GM23248 (cell line): Measurements from ENCODE around the gene PLEKHG4B. TPM values are rescaled to one million over a fixed set of nuclear protein-coding genes. Genes with fewer than 3 reads are reported as not detected.
"Not testable (repeated sequence)": the region's sequence is repeated elsewhere in the genome, so short reads cannot be mapped to it uniquely, and the experiment has no call there.

Source experiments
- DNase-seq: peaks from one replicate; pipeline ENCODE4 v3.0.0-alpha.2; 2015
- H2AFZ ChIP-seq: fragments of 200-600 bp; sonication (generic); 2 replicates; pipeline ENCODE4 v1.6.1; 2016; ENCODE audit warnings: antibody characterized with exemption
- H3F3A ChIP-seq: fragments of 200-600 bp; sonication (generic); 2 replicates; pipeline ENCODE4 v1.6.1; 2016; ENCODE audit warnings: mild to moderate bottlenecking, antibody characterized with exemption, mixed run types; ENCODE audit not compliant: insufficient read depth
- H3K27ac ChIP-seq: fragments of 200-600 bp; sonication (generic); 2 replicates; pipeline ENCODE4 v1.5.1; 2016; ENCODE audit warnings: mild to moderate bottlenecking
- H3K27me3 ChIP-seq: fragments of 200-600 bp; sonication (generic); replicated peaks from 2 replicates; pipeline ENCODE4 v1.6.1; 2016; ENCODE audit warnings: mild to moderate bottlenecking; ENCODE audit not compliant: insufficient read depth
- H3K36me3 ChIP-seq: fragments of 200-600 bp; sonication (generic); 2 replicates; pipeline ENCODE4 v1.6.1; 2016; ENCODE audit warnings: low read depth, mild to moderate bottlenecking
- H3K4me1 ChIP-seq: fragments of 200-600 bp; sonication (generic); 2 replicates; pipeline ENCODE4 v1.6.1; 2016; ENCODE audit warnings: mild to moderate bottlenecking; ENCODE audit not compliant: insufficient read depth
- H3K4me2 ChIP-seq: fragments of 200-600 bp; sonication (generic); one replicate; pipeline ENCODE4 v1.6.1; 2016; ENCODE audit warnings: mild to moderate bottlenecking; ENCODE audit not compliant: unreplicated experiment
- H3K4me3 ChIP-seq: fragments of 200-600 bp; sonication (generic); 2 replicates; pipeline ENCODE4 v1.5.1; 2016; ENCODE audit warnings: mild to moderate bottlenecking
- H3K79me2 ChIP-seq: fragments of 200-600 bp; sonication (generic); 2 replicates; pipeline ENCODE4 v1.6.1; 2016; ENCODE audit warnings: mild to moderate bottlenecking; ENCODE audit not compliant: insufficient read depth
- H3K9ac ChIP-seq: fragments of 200-600 bp; sonication (generic); 2 replicates; pipeline ENCODE4 v1.6.1; 2016; ENCODE audit warnings: mild to moderate bottlenecking
- H3K9me2 ChIP-seq: fragments of 200-600 bp; sonication (generic); 2 replicates; pipeline ENCODE4 v1.6.1; 2016; ENCODE audit warnings: mixed run types, mild to moderate bottlenecking, moderate library complexity; ENCODE audit not compliant: insufficient read depth
- H3K9me3 ChIP-seq: fragments of 200-600 bp; sonication (generic); one replicate; pipeline ENCODE4 v1.6.1; 2017; ENCODE audit warnings: low read depth
- H4K20me1 ChIP-seq: fragments of 200-600 bp; sonication (generic); 2 replicates; pipeline ENCODE4 v1.6.0; 2016; ENCODE audit not compliant: insufficient read depth
- EZH2 ChIP-seq: fragments of 200-600 bp; sonication (generic); IDR thresholded peaks from 2 replicates; pipeline ENCODE4 v1.6.1; 2018; ENCODE audit warnings: antibody characterized with exemption, mild to moderate bottlenecking; ENCODE audit not compliant: insufficient read depth, poor library complexity, severe bottlenecking
- EZH2phosphoT487 ChIP-seq: fragments of 200-600 bp; sonication (generic); IDR thresholded peaks from 2 replicates; pipeline ENCODE4 v1.6.1; 2018; ENCODE audit warnings: antibody characterized with exemption, moderate library complexity, mild to moderate bottlenecking, low read depth; ENCODE audit not compliant: insufficient read depth
- WGBS, 2 experiments: methylation state at CpG; one replicate each; pipeline ENCODE4 v1.1.6; 2015 to 2017; ENCODE audit warnings: low lambda C conversion rate in 2 of 2, low coverage in 1 of 2; ENCODE audit errors: missing lambda C conversion rate in 2 of 2; 5-methylcytosine and 5-hydroxymethylcytosine counted together
- in situ Hi-C: fragments of 300-500 bp; cut with MboI; formaldehyde crosslinking; loops from 2 replicates; pipeline ENCODE4 v1.15.0; 2020
- polyA plus RNA-seq: library from polyadenylated mRNA; unstranded; fragments of >200 nt; fragmentation: Nextera tagmentation; extraction: Ambion mirVana; gene quantifications from 2 replicates; pipeline ENCODE4 v1.2.1, GENCODE V29; 2016
- total RNA-seq: library from RNA; depleted of rRNA; stranded (reverse); fragments of >200 nt; shearing (Covaris generic); gene quantifications from 2 replicates; pipeline ENCODE4 v1.2.3, GENCODE V29; 2014

Gene PLEKHG4B
- total and polyA plus RNA-seq, 2 experiments from 2014 or later, result not detected

GRCh38 chr5:218457-219291, 126.7 kb downstream of the PLEKHG4B start:
- peak overlapping the region; percentile 89 for H2AFZ ChIP-seq
- H3F3A ChIP-seq, result peaks cover 22% of the 10 kb centered on the region
- DNase-seq, result peak; percentile 76
- peak overlapping the region; percentile 89 for H3K9ac ChIP-seq
- no peaks in the 10 kb centered on the region for H3K36me3 ChIP-seq
- in situ Hi-C loops, result no loop called here
- H3K4me2 ChIP-seq, result peak overlapping the region; percentile 98
- peaks cover 18% of the 10 kb centered on the region; the same call in 1 of the 2 replicates for H4K20me1 ChIP-seq
- WGBS, 2 experiments, result 1 to 2% methylated on average over 36 to 59 of the region's 73 CpGs
- H3K9me3 ChIP-seq, result no peaks in the 10 kb centered on the region
- H3K4me1 ChIP-seq, result peaks cover 29% of the 10 kb centered on the region
- no peak for TF ChIP-seq EZH2
- TF ChIP-seq EZH2phosphoT487, result no peak
- no peaks in the 10 kb centered on the region for H3K27me3 ChIP-seq
- peak overlapping the region; percentile 94 for H3K4me3 ChIP-seq
- peak overlapping the region; percentile 60 for H3K27ac ChIP-seq
- H3K9me2 ChIP-seq, result no peaks in the 10 kb centered on the region
- peaks cover 83% of the 10 kb centered on the region for H3K79me2 ChIP-seq

- Histone ChIP-seq H4K20me1 (peaks cover 18% of the 10 kb centered on the region; the same call in 1 of the 2 replicates), H3K4me1 (peaks cover 29% of the 10 kb centered on the region), H3K4me3 (peak overlapping the region; percentile 94), H3K9me2 (no peaks in the 10 kb centered on the region), H3K4me2 (peak overlapping the region; percentile 98), H3K79me2 (peaks cover 83% of the 10 kb centered on the region), H3F3A (peaks cover 22% of the 10 kb centered on the region), H3K36me3 (0 out of 2 replicates have a peak, but pooled peaks cover 2% of the 10 kb centered on the region), H3K27me3 (no peaks in the 10 kb centered on the region), H3K9me3 (no peaks in the 10 kb centered on the region), H3K27ac (peak overlapping the region; percentile 60), H3K9ac (peak overlapping the region; percentile 89), H2AFZ (peak overlapping the region; percentile 89)
- in situ Hi-C loops, result no loop called here
- TF ChIP-seq EZH2phosphoT487 (no peak), EZH2 (no peak)
- peak; percentile 74 for DNase-seq
- whole genome bisulfite sequencing, 2 experiments, result 1% methylated on average over 9 of the region's 9 CpGs
Measured at GRCh38 chr5:219460-219863, 127.5 kb downstream of the PLEKHG4B start.

GRCh38 chr5:219991-220390, 128.0 kb downstream of the PLEKHG4B start:
- Histone ChIP-seq H3K36me3 (peaks cover 6% of the 10 kb centered on the region; the same call in 1 of the 2 replicates), H3K4me3 (peak overlapping the region; percentile 94), H3K4me1 (peaks cover 27% of the 10 kb centered on the region), H3K79me2 (peaks cover 83% of the 10 kb centered on the region), H2AFZ (peak overlapping the region; percentile 89), H3K9ac (peak overlapping the region; percentile 89), H3K9me3 (no peaks in the 10 kb centered on the region), H3K4me2 (peak overlapping the region; percentile 98), H3K27me3 (no peaks in the 10 kb centered on the region), H3F3A (peaks cover 20% of the 10 kb centered on the region), H3K9me2 (no peaks in the 10 kb centered on the region), H3K27ac (peak overlapping the region; percentile 60), H4K20me1 (peaks cover 18% of the 10 kb centered on the region; the same call in 1 of the 2 replicates)
- in situ Hi-C loops, result no loop called here
- TF ChIP-seq EZH2 (no peak), EZH2phosphoT487 (no peak)
- 4 to 8% methylated on average over 4 of the region's 4 CpGs for WGBS, 2 experiments
- DNase-seq, result peak; percentile 50

GRCh38 chr5:222951-223715, 131.2 kb downstream of the PLEKHG4B start:
- peak overlapping the region; percentile 53 for H3K4me2 ChIP-seq
- peaks cover 26% of the 10 kb centered on the region; the same call in 1 of the 2 replicates for H3K36me3 ChIP-seq
- peaks cover 21% of the 10 kb centered on the region for H3K4me1 ChIP-seq
- DNase-seq, result peak; percentile 45
- H2AFZ ChIP-seq, H3K9me3 ChIP-seq, H3K4me3 ChIP-seq, in situ Hi-C loops, H3K27me3 ChIP-seq, H3K9me2 ChIP-seq: not testable (repeated sequence)
- H3K79me2 ChIP-seq, result peaks cover 82% of the 10 kb centered on the region
- peak overlapping the region; percentile 44 for H3K27ac ChIP-seq
- H3F3A ChIP-seq, result peaks cover 11% of the 10 kb centered on the region
- H3K9ac ChIP-seq, result peak overlapping the region; percentile 26; the same call in 1 of the 2 replicates
- 42 to 48% methylated on average over 6 of the region's 6 CpGs for WGBS, 2 experiments
- peaks cover 18% of the 10 kb centered on the region; the same call in 1 of the 2 replicates for H4K20me1 ChIP-seq
